K562 (cell line): ENCODE results near the gene PITPNM3. TPM values are rescaled to one million over a fixed set of nuclear protein-coding genes. Genes with fewer than 3 reads are reported as not detected.
A peak's percentile ranks its signal among the peaks of the same experiment; 100 is the strongest.

Source experiments
- ARNT ChIP-seq, 2 experiments: fragments of 450-650 bp; IDR thresholded peaks; 2 replicates each; pipeline ENCODE4 v1.6.1; 2016; ENCODE audit warnings: mild to moderate bottlenecking in 1 of 2
- CEBPB ChIP-seq: fragments of 450-650 bp; IDR thresholded peaks from 2 replicates; pipeline ENCODE4 v1.6.1; 2016; ENCODE audit warnings: missing genetic modification characterization, missing compliant biosample characterization
- CHCHD3 ChIP-seq: fragments of 250-450 bp; sonication (Bioruptor Pico); IDR thresholded peaks from 2 replicates; pipeline ENCODE4 v2.1.2; 2022; ENCODE audit warnings: mild to moderate bottlenecking
- E2F5 ChIP-seq: sonication (generic); formaldehyde crosslinking; IDR thresholded peaks from 2 replicates; pipeline ENCODE4 v1.8.0; 2022; ENCODE audit warnings: mild to moderate bottlenecking, missing genetic modification reagents
- IRF9 ChIP-seq: fragments of 450-650 bp; IDR thresholded peaks from 2 replicates; pipeline ENCODE4 v1.6.1; 2016; ENCODE audit warnings: missing biosample characterization, missing genetic modification characterization
- MAFF ChIP-seq: IDR thresholded peaks from 2 replicates; pipeline ENCODE4 v1.6.1; 2012; ENCODE audit warnings: low read length, improper control_type of control experiment
- MYC ChIP-seq, 2 experiments: fragments of 250-450 bp in 1 of 2; sonication (Bioruptor Pico) in 1 of 2; IDR thresholded peaks; 2 replicates each; pipeline versions ENCODE4 v1.5.1 to v1.6.1; 2012 to 2021; ENCODE audit warnings: low read depth in 2 of 2, borderline replicate concordance in 1 of 2, improper control_type of control experiment in 1 of 2, low read length in 1 of 2, mild to moderate bottlenecking in 1 of 2, moderate library complexity in 1 of 2
- NR3C1 ChIP-seq: sonication (generic); formaldehyde crosslinking; IDR thresholded peaks from 2 replicates; pipeline ENCODE4 v1.8.1; 2022; ENCODE audit warnings: missing genetic modification reagents
- PTTG1 ChIP-seq: fragments of 450-650 bp; IDR thresholded peaks from 2 replicates; pipeline ENCODE4 v1.6.1; 2016; ENCODE audit warnings: low read depth, mild to moderate bottlenecking, missing genetic modification characterization, missing compliant biosample characterization
- RFX1 ChIP-seq: fragments of 450-650 bp; IDR thresholded peaks from 2 replicates; pipeline ENCODE4 v1.6.1; 2016; ENCODE audit warnings: mild to moderate bottlenecking, moderate library complexity
- SMARCC2 ChIP-seq: fragments of 450-650 bp; IDR thresholded peaks from 2 replicates; pipeline ENCODE4 v1.6.1; 2017; ENCODE audit warnings: antibody characterized with exemption, moderate library complexity, mild to moderate bottlenecking, low read depth
- SOX6 ChIP-seq: fragments of 450-650 bp; IDR thresholded peaks from 2 replicates; pipeline ENCODE4 v1.6.1; 2014; ENCODE audit warnings: mild to moderate bottlenecking
- SREBF2 ChIP-seq: sonication (generic); formaldehyde crosslinking; IDR thresholded peaks from 2 replicates; pipeline ENCODE4 v1.4.0; 2020; ENCODE audit warnings: mild to moderate bottlenecking, missing genetic modification reagents
- SUPT5H ChIP-seq: fragments of 450-650 bp; IDR thresholded peaks from 2 replicates; pipeline ENCODE4 v1.6.1; 2016
- TRIM28 ChIP-seq: fragments of 450-650 bp; IDR thresholded peaks from 2 replicates; pipeline ENCODE4 v1.6.1; 2017
- XRCC3 ChIP-seq: fragments of 450-650 bp; IDR thresholded peaks from 2 replicates; pipeline ENCODE4 v1.6.1; 2017; ENCODE audit warnings: mild to moderate bottlenecking, moderate library complexity
- ZNF263 ChIP-seq: sonication (generic); formaldehyde crosslinking; IDR thresholded peaks from 2 replicates; pipeline ENCODE4 v1.8.0; 2022; ENCODE audit warnings: mild to moderate bottlenecking, missing genetic modification reagents, borderline replicate concordance
- ZNF395 ChIP-seq: fragments of 200-800 bp; sonication (Bioruptor generic); IDR thresholded peaks from 2 replicates; pipeline ENCODE4 v1.6.1; 2017; ENCODE audit warnings: missing genetic modification characterization, missing compliant biosample characterization
- polyA plus RNA-seq, 8 experiments: library from polyadenylated mRNA; depleted of rRNA in 4 of 8; stranded (reverse) in 5 of 8; unstranded in 3 of 8; fragments of >200 nt; fragmentation: Nextera tagmentation in 2 of 8; fragmentation: Illumina TruSeq in 1 of 8; extraction: Ambion mirVana in 2 of 8; extraction: Trizol in 1 of 8; gene quantifications; 2 replicates each; pipeline versions ENCODE4 v1.2.1 to v1.2.3, GENCODE V29; 2011 to 2014; ENCODE audit warnings: inconsistent platforms in 1 of 8, missing spikeins in 1 of 8
- total RNA-seq, 7 experiments: library from RNA; depleted of rRNA in 6 of 7; stranded (reverse); fragments of >200 nt in 6 of 7; fragmentation: Illumina TruSeq in 2 of 7; extraction: Trizol in 2 of 7; gene quantifications; 2 replicates each; pipeline versions ENCODE4 v1.2.1 to v1.2.3, GENCODE V29; 2011 to 2021; ENCODE audit warnings: low replicate concordance in 1 of 7

The PITPNM3 gene
- total and polyA plus RNA-seq, 9 of the 15 experiments (the other 6 are each of a cell fraction or from before 2014, with no cell fraction given), result 0.14 to 0.38 (median 0.22) TPM; not detected in 2

- TF ChIP-seq PTTG1 (tag), result no peak
- TF ChIP-seq ZNF395 (CRISPR knock-in tag), result no peak
- no peak for TF ChIP-seq MAFF
- no peak for TF ChIP-seq NR3C1 (CRISPR knock-in tag)
- no peak for TF ChIP-seq ZNF263 (CRISPR knock-in tag)
- no peak for TF ChIP-seq IRF9 (tag)
- TF ChIP-seq RFX1, result peak; percentile 67
- no peak for TF ChIP-seq ARNT (IDR thresholded peaks at IDR 0.05)
- no peak for TF ChIP-seq CHCHD3 (CRISPR knock-in tag)
- no peak for TF ChIP-seq E2F5 (CRISPR knock-in tag)
- no peak for TF ChIP-seq SREBF2 (CRISPR knock-in tag)
- TF ChIP-seq MYC (IDR thresholded peaks at IDR 0.05; ENCODE audit: low read depth, low read length), result no peak
- no peak for TF ChIP-seq MYC (CRISPR knock-in tag; IDR thresholded peaks at IDR 0.05; ENCODE audit: borderline replicate concordance, low read depth)
- TF ChIP-seq CEBPB (tag), result no peak
- no peak for TF ChIP-seq SMARCC2
- TF ChIP-seq TRIM28, result no peak
- TF ChIP-seq SUPT5H, result no peak
- no peak for TF ChIP-seq XRCC3
- no peak for TF ChIP-seq SOX6
Observed at GRCh38 chr17:6476810-6477179, 79.6 kb downstream of the PITPNM3 start (continued).
